GM12878 (cell line): ENCODE results near the gene PRG3. TPM values are rescaled to one million over a fixed set of nuclear protein-coding genes. Genes with fewer than 3 reads are reported as not detected.

Experiments
- ATAC-seq: fragments of 200-7000 bp; cut with Tn5 transposase; 3 replicates; pipeline ENCODE4 v1.9.1; 2020; ENCODE audit warnings: mild to moderate bottlenecking, moderate library complexity
- BruUV-seq: library from RNA; stranded (reverse); fragments of 400-500 nt; replicated peaks from 2 replicates; lab custom pipeline; 2021; lab: Mats Ljungman, UMichigan
- CTCF ChIA-PET: fragments of 300-600 bp; sonication (Branson Sonifier 250); formaldehyde crosslinking; extraction: SDS; loops from one replicate; lab custom pipeline; 2021; ENCODE audit warnings: inconsistent platforms; lab: Yijun Ruan, JAX
- POLR2A ChIA-PET: fragments of 350-600 bp; formaldehyde crosslinking; extraction: SDS; loops from one replicate; lab custom pipeline; 2021; ENCODE audit warnings: inconsistent platforms; lab: Charles Lee
- RAD21 ChIA-PET: fragments of 300-600 bp; sonication (Branson Sonifier 250); formaldehyde crosslinking; loops from one replicate; lab custom pipeline; 2023; ENCODE audit warnings: antibody characterized with exemption; ENCODE audit not compliant: unreplicated experiment; lab: Charles Lee
- SMC1A ChIA-PET: fragments of 300-600 bp; sonication (Branson Sonifier 250); formaldehyde crosslinking; loops from one replicate; lab custom pipeline; 2023; ENCODE audit not compliant: unreplicated experiment, uncharacterized antibody; lab: Charles Lee
- DNase-seq: peaks from one replicate; pipeline ENCODE4 v3.0.0-alpha.2; 2011; ENCODE audit warnings: low read depth, low spot score
- FAIRE-seq: peaks from 3 replicates; lab custom pipeline; 2011; peaks lifted over from hg19 to GRCh38; lab: Jason Lieb, UNC
- H2AFZ ChIP-seq: 2 replicates; pipeline ENCODE4 v1.6.0; 2011; ENCODE audit warnings: low read depth, low read length, control low read depth; ENCODE audit not compliant: control insufficient read depth
- H3K27ac ChIP-seq: 2 replicates; pipeline ENCODE4 v1.5.1; 2011; ENCODE audit warnings: control low read depth; ENCODE audit not compliant: control insufficient read depth, insufficient read depth
- H3K27me3 ChIP-seq, 2 experiments: replicated peaks in 1 of 2; 2 replicates each; pipeline versions ENCODE4 v1.6.0 to v1.6.1; 2011; ENCODE audit warnings: low read length in 1 of 2; ENCODE audit not compliant: control insufficient read depth in 2 of 2, insufficient read depth in 2 of 2
- H3K36me3 ChIP-seq, 2 experiments: 2 replicates each; pipeline ENCODE4 v1.5.1; 2011; ENCODE audit warnings: low read length in 1 of 2; ENCODE audit not compliant: control insufficient read depth in 2 of 2, insufficient read depth in 2 of 2
- H3K4me1 ChIP-seq: 2 replicates; pipeline ENCODE4 v1.6.1; 2011; ENCODE audit warnings: mild to moderate bottlenecking, low read length, moderate library complexity, mixed read lengths; ENCODE audit not compliant: control insufficient read depth, insufficient read depth
- H3K4me2 ChIP-seq: 2 replicates; pipeline ENCODE4 v1.6.0; 2011; ENCODE audit warnings: control low read depth; ENCODE audit not compliant: control insufficient read depth, insufficient read depth
- H3K4me3 ChIP-seq: fragments of 200-600 bp; sonication (generic); 2 replicates; pipeline ENCODE4 v1.5.1; 2016
- H3K79me2 ChIP-seq: 2 replicates; pipeline ENCODE4 v1.6.0; 2011; ENCODE audit warnings: low read length; ENCODE audit not compliant: control insufficient read depth, insufficient read depth
- H3K9ac ChIP-seq: 2 replicates; pipeline ENCODE4 v1.8.0; 2011; ENCODE audit warnings: low read length, control low read depth, mixed read lengths; ENCODE audit not compliant: control insufficient read depth, insufficient read depth
- H3K9me3 ChIP-seq: replicated peaks from 3 replicates; pipeline ENCODE4 v1.5.1; 2011; ENCODE audit warnings: mild to moderate bottlenecking, low read length; ENCODE audit not compliant: control insufficient read depth, insufficient read depth
- H4K20me1 ChIP-seq: 2 replicates; pipeline ENCODE4 v1.6.0; 2011; ENCODE audit not compliant: control insufficient read depth, insufficient read depth
- CBX5 ChIP-seq: sonication (generic); IDR thresholded peaks from 2 replicates; pipeline ENCODE4 v1.6.1; 2016; ENCODE audit warnings: low read depth, moderate library complexity, mild to moderate bottlenecking, inconsistent platforms
- FOXK2 ChIP-seq: fragments of 450-650 bp; IDR thresholded peaks from 2 replicates; pipeline ENCODE4 v1.6.1; 2017; ENCODE audit warnings: mild to moderate bottlenecking, moderate library complexity
- REST ChIP-seq: IDR thresholded peaks from 2 replicates; pipeline ENCODE4 v1.6.1; 2012; ENCODE audit warnings: mild to moderate bottlenecking, low read depth, low read length
- WGBS: methylation state at CpG from one replicate; pipeline ENCODE4 v1.1.6; 2016; ENCODE audit warnings: low lambda C conversion rate; ENCODE audit not compliant: insufficient replicate concordance, insufficient coverage; ENCODE audit errors: missing lambda C conversion rate; 5-methylcytosine and 5-hydroxymethylcytosine counted together
- in situ Hi-C: fragments of 300-500 bp; cut with MboI; formaldehyde crosslinking; loops from 9 replicates; pipeline ENCODE4 v1.14.3; 2018; ENCODE audit warnings: mixed read lengths
- intact Hi-C: fragments of 100-400 bp; cut with micrococcal nuclease; formaldehyde crosslinking; loops from one replicate; pipeline ENCODE4 v1.14.2; 2022; ENCODE audit not compliant: unreplicated experiment
- polyA plus RNA-seq, 11 experiments: library from polyadenylated mRNA; depleted of rRNA in 4 of 11; unstranded in 6 of 11; stranded (reverse) in 5 of 11; fragments of >200 nt; fragmentation: Nextera tagmentation in 4 of 11; fragmentation: Illumina TruSeq in 1 of 11; extraction: Ambion mirVana in 4 of 11; extraction: Trizol in 1 of 11; gene quantifications; 1 replicate in 1 of 11; 2 replicates in 10 of 11; pipeline versions ENCODE4 v1.2.1 to v1.2.3, GENCODE V29; 2011 to 2016; ENCODE audit warnings: inconsistent platforms in 2 of 11, missing spikeins in 2 of 11, low read depth in 1 of 11
- total RNA-seq, 4 experiments: library from RNA; depleted of rRNA in 3 of 4; stranded (reverse); fragments of >200 nt in 3 of 4; fragmentation: Illumina TruSeq in 1 of 4; extraction: Trizol in 1 of 4; gene quantifications; 2 replicates each; pipeline versions ENCODE4 v1.2.1 to v1.2.3, GENCODE V29; 2013 to 2021

PRG3 gene
- total and polyA plus RNA-seq, 10 of the 15 experiments (the other 5 are each of a cell fraction or from before 2014, with no cell fraction given): not detected

DNA sequence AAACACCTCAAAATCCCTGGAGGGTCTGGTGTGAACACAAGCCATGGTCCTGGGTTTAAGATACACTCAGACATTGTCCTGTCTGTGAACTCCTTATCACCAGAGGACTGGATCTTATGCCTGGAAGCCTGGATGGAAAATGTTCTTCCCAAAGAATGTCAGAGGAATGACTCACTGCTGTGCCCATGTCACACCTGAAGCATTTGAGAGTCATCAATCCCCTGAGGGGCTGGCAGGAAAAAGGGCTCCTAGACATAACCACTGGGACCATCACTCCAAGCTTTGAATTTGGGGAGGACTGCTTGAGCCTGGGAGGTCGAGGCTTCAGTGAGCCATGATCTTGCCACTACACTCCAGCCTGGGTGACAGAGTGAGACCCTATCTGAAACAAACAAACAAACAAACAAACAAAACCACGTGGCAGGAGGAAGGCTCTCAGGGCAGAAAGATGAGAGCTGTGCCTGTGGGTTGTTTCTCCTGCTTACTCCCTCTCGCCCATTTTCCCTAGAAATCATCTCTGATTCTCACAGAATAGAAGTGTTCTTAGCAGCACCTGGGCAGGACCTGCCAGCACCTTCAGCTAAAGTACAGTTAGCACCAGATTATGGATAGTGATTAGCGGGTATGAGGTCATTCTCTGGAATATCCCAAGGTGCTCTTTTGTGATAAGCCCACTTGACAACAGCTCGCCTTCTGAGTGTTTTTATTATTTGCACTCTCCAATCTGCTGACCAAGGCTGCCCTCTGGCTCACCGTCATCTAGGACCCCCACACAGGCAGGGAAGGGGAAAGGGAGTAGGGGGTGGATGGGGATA lies 21.4 kb upstream of the PRG3 start (continued):
- TF ChIP-seq CBX5: no peak
- TF ChIP-seq FOXK2: no peak

DNA sequence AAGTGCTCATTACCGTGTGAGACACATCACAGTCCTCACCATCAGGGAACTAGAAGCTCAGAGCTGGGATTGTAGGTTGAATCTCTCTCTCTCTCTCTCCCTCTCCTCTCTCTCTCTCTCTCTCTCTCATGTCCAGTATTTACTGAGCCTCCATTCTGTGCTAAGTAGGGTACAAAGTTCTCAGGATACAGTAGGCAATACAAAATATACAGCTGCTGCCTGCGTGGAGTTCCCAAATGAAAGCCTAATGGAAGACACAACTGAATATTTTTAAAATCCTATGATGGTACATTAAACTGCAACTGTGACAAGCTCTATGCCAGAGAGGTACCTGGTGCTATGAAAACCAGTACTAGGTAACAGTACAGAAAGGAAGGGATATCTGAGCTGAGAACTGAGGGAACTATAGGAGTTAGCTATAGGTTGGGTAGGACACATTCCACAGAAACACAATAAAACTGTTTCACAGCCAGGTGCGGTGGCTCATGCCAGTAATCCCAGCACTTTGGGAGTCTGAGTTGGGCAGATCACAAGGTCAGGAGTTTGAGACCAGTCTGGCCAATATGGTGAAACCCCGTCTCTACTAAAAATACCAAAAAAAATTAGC lies 19.1 kb upstream of the PRG3 start:
- DNase-seq (no peak), FAIRE-seq (no peak), ATAC-seq (no peak)
- ChIA-PET RAD21 (no interaction called here), SMC1A (interaction anchor here (1.6 kb wide), 1 partner anchor 26 kb away, joined by 5 read pairs; no protein-coding TSS in a partner anchor), POLR2A (interaction anchor here (1.3 to 1.4 kb wide), 2 partner anchors 18 to 26 kb away, joined by 3 to 4 read pairs; no protein-coding TSS in a partner anchor), CTCF (interaction anchor here (0.7 to 1.2 kb wide), 3 partner anchors 55 to 1644 kb away, joined by 3 to 4 read pairs (median 3); no protein-coding TSS in a partner anchor)
- Histone ChIP-seq H3K27ac (no peak overlapping the region), H3K36me3 (peaks cover 0 to 5% of the 10 kb centered on the region in 2 experiments; a peak in 3 of 4 replicates), H4K20me1 (no peaks in the 10 kb centered on the region), H3K79me2 (no peaks in the 10 kb centered on the region), H3K27me3 (no peaks in the 10 kb centered on the region), H3K9ac (no peak overlapping the region), H3K4me2 (no peak overlapping the region), H3K4me3 (no peak overlapping the region), H3K4me1 (no peaks in the 10 kb centered on the region), H2AFZ (no peak overlapping the region), H3K9me3 (no peaks in the 10 kb centered on the region)
- intact Hi-C loops: no loop called here
- in situ Hi-C loops: no loop called here
- BruUV-seq: no TSS peak
- TF ChIP-seq REST: no peak
- 85% methylated on average over 4 of the region's 4 CpGs for WGBS
